ENCODE measurements around the gene RNF31.

DNA sequence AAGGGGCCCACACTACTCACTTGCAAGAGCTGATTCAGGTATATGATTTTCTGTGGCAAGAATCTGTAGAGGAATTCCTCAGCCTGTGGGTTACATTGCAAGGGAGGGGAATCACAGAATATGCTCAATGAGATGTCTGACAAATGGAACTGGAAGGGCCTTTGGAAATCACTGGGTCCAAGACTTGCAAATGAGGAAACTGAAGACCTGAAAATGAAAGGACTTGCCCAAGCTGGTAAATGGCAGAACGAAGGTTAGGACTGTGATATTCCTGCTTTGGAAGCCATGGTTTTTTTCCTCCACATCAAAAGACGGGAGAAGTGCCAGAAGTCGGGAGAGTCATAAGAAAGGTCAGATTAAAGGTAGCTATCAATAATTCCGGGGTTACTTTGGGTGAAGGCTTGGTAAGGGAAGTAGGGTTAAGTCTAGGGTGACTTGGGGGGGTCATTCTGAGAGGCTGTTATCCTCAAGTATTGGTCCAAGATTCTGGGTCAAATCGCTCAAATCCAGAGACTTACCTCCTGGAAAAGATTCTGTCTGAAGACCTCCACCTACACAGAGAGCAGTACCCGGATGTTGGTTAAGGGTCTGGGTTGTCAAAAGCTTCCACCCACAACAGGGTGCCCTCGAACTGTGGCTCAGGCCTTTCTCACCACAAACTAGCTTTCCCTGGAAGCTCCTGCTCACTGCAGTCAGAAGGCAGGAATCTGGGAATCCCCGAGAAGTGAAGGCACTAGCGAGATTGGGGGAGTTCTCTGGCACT, 1.4 kb upstream of the RNF31 start:
- TF ChIP-seq, protein P1, sequence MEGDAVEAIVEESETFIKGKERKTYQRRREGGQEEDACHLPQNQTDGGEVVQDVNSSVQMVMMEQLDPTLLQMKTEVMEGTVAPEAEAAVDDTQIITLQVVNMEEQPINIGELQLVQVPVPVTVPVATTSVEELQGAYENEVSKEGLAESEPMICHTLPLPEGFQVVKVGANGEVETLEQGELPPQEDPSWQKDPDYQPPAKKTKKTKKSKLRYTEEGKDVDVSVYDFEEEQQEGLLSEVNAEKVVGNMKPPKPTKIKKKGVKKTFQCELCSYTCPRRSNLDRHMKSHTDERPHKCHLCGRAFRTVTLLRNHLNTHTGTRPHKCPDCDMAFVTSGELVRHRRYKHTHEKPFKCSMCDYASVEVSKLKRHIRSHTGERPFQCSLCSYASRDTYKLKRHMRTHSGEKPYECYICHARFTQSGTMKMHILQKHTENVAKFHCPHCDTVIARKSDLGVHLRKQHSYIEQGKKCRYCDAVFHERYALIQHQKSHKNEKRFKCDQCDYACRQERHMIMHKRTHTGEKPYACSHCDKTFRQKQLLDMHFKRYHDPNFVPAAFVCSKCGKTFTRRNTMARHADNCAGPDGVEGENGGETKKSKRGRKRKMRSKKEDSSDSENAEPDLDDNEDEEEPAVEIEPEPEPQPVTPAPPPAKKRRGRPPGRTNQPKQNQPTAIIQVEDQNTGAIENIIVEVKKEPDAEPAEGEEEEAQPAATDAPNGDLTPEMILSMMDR (IDR thresholded peaks at IDR 0.05) = no peak
- TF ChIP-seq POLR2A (IDR thresholded peaks at IDR 0.05) = no peak
